OCI-LY1 (cell line): Measurements from ENCODE around the gene CTNND2.

ENCODE experiments used
- H2AFZ ChIP-seq: fragments of 200-600 bp; sonication (generic), shearing (Covaris generic); 2 replicates; pipeline ENCODE4 v1.6.0; 2014; ENCODE audit warnings: antibody characterized with exemption, mild to moderate bottlenecking, low read length
- H3F3A ChIP-seq: fragments of 200-600 bp; sonication (generic), shearing (Covaris generic); 2 replicates; pipeline ENCODE4 v1.6.0; 2014; ENCODE audit warnings: mild to moderate bottlenecking, antibody characterized with exemption, low read length, moderate library complexity; ENCODE audit not compliant: insufficient read depth
- H3K27ac ChIP-seq: fragments of 200-600 bp; sonication (generic); 2 replicates; pipeline ENCODE4 v1.5.1; 2014; ENCODE audit warnings: low read length, mixed run types, mild to moderate bottlenecking, low read depth; ENCODE audit not compliant: poor library complexity, severe bottlenecking
- H3K27me3 ChIP-seq: fragments of 200-600 bp; sonication (generic); 2 replicates; pipeline ENCODE4 v1.6.0; 2014; ENCODE audit warnings: antibody characterized with exemption, mild to moderate bottlenecking, low read length, moderate library complexity; ENCODE audit not compliant: insufficient read depth
- H3K36me3 ChIP-seq: fragments of 200-600 bp; sonication (generic); 2 replicates; pipeline ENCODE4 v1.6.1; 2014; ENCODE audit warnings: mild to moderate bottlenecking, antibody characterized with exemption, low read length, moderate library complexity, mixed read lengths; ENCODE audit not compliant: insufficient read depth
- H3K4me1 ChIP-seq: fragments of 200-600 bp; sonication (generic); 2 replicates; pipeline ENCODE4 v1.5.1; 2014; ENCODE audit warnings: mild to moderate bottlenecking, low read length, moderate library complexity; ENCODE audit not compliant: insufficient read depth, severe bottlenecking
- H3K4me2 ChIP-seq: fragments of 200-600 bp; sonication (generic), shearing (Covaris generic); 2 replicates; pipeline ENCODE4 v1.6.1; 2014; ENCODE audit warnings: low read length
- H3K4me3 ChIP-seq: fragments of 200-600 bp; sonication (generic); 2 replicates; pipeline ENCODE4 v1.5.1; 2014; ENCODE audit warnings: low read length, low read depth, mild to moderate bottlenecking, mixed read lengths; ENCODE audit not compliant: poor library complexity, severe bottlenecking
- H3K79me2 ChIP-seq: fragments of 200-600 bp; shearing (Covaris generic); 2 replicates; pipeline ENCODE4 v1.6.1; 2016; ENCODE audit warnings: mixed run types, low read length, mixed read lengths; ENCODE audit not compliant: insufficient read depth
- H3K9ac ChIP-seq: fragments of 200-600 bp; sonication (generic), shearing (Covaris generic); 2 replicates; pipeline ENCODE4 v1.6.1; 2014; ENCODE audit warnings: mild to moderate bottlenecking, low read length, mixed read lengths
- H3K9me2 ChIP-seq: fragments of 200-600 bp; sonication (generic), shearing (Covaris generic); 2 replicates; pipeline ENCODE4 v1.6.1; 2014; ENCODE audit warnings: low read depth, mild to moderate bottlenecking, low read length, mixed read lengths
- H3K9me3 ChIP-seq: fragments of 200-600 bp; shearing (Covaris generic); 2 replicates; pipeline ENCODE4 v1.6.1; 2014; ENCODE audit warnings: low read length, mixed read lengths
- H4K20me1 ChIP-seq: fragments of 200-600 bp; sonication (generic), shearing (Covaris generic); 2 replicates; pipeline ENCODE4 v1.6.0; 2016; ENCODE audit warnings: mild to moderate bottlenecking, low read length; ENCODE audit not compliant: insufficient read depth
- EZH2 ChIP-seq: fragments of 200-600 bp; sonication (generic), shearing (Covaris generic); IDR thresholded peaks from 2 replicates; pipeline ENCODE4 v1.8.0; 2017; ENCODE audit warnings: borderline replicate concordance, mixed run types, mild to moderate bottlenecking, antibody characterized with exemption, low read length, moderate library complexity, mixed read lengths
- TF ChIP-seq, protein P1 (sequence below): fragments of 200-600 bp; sonication (generic), shearing (Covaris generic); IDR thresholded peaks from 2 replicates; pipeline ENCODE4 v1.5.1; 2017; ENCODE audit warnings: mild to moderate bottlenecking, antibody characterized with exemption, low read length, moderate library complexity, mixed read lengths

CTNND2 gene

DNA sequence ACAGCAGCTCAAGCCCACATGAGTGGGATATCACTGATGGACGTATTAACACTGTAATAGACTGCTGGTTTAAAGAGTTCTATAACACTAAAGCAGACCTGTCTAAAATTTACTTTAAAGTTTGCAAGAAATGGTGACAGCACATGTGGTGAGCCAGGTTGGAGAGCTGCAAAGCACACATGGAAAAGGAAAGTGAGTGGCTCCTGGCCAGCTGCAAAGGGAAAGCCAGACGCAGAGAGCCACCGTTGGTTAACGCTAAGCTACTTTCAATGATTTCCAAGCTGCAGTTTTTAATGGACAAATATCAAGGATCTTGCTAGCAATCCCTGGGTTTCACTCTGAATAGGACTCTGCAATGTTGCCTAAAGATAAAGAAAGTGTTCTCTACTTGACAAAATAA is 89.9 kb downstream of the CTNND2 start:
- no peak overlapping the region for H3K27ac ChIP-seq
- no peaks in the 10 kb centered on the region for H3K4me1 ChIP-seq
- no peak overlapping the region for H3K4me3 ChIP-seq
- H4K20me1 ChIP-seq = no peaks in the 10 kb centered on the region
- no peaks in the 10 kb centered on the region for H3F3A ChIP-seq
- no peak overlapping the region for H3K4me2 ChIP-seq
- H3K27me3 ChIP-seq = no peaks in the 10 kb centered on the region
- TF ChIP-seq, protein P1, sequence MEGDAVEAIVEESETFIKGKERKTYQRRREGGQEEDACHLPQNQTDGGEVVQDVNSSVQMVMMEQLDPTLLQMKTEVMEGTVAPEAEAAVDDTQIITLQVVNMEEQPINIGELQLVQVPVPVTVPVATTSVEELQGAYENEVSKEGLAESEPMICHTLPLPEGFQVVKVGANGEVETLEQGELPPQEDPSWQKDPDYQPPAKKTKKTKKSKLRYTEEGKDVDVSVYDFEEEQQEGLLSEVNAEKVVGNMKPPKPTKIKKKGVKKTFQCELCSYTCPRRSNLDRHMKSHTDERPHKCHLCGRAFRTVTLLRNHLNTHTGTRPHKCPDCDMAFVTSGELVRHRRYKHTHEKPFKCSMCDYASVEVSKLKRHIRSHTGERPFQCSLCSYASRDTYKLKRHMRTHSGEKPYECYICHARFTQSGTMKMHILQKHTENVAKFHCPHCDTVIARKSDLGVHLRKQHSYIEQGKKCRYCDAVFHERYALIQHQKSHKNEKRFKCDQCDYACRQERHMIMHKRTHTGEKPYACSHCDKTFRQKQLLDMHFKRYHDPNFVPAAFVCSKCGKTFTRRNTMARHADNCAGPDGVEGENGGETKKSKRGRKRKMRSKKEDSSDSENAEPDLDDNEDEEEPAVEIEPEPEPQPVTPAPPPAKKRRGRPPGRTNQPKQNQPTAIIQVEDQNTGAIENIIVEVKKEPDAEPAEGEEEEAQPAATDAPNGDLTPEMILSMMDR = no peak
- no peak for TF ChIP-seq EZH2
- H3K36me3 ChIP-seq = no peaks in the 10 kb centered on the region
- H3K9me2 ChIP-seq = no peaks in the 10 kb centered on the region
- H2AFZ ChIP-seq = no peak overlapping the region
- H3K9me3 ChIP-seq = no peaks in the 10 kb centered on the region
- no peaks in the 10 kb centered on the region for H3K79me2 ChIP-seq
- no peak overlapping the region for H3K9ac ChIP-seq

DNA sequence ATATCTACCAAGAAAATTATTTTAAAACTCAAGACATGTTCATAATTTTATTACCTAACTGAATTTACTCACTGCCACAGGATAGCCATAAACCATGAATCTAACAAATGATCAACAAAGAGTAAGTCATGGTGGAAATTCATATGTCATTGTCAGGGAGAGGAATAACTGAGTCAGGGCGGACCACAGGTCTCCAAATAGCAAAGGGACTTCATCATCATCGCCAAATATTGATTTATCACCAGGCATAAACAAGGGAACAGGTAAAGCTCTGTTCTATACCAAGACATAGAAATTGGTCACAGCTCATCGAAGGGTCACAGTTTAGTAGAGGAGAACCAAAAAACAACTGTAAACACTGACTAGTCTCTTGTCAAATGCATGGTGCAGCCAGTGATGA is 94.8 kb downstream of the CTNND2 start:
- H3F3A ChIP-seq = no peaks in the 10 kb centered on the region
- TF ChIP-seq, protein P1 = no peak
- TF ChIP-seq EZH2 = no peak

DNA sequence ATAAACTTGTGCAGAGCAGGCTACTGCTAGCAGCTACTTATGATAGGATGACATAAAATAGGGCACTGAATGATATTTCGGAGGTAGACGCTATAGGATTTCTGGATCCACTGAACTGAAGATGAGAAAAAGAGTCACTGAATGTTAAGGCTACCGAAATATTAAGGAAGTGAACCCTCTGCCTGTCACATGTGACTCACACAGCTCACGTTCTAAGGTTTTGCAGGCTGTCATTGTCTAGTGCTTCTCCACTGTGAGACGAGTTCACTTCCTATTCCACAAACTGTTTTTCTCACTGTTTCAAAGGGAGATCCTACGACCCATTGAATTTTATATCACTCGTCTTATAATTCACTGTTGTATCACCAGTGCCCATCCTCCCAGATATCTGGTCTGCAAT is 100.8 kb downstream of the CTNND2 start:
- Histone ChIP-seq H3K9me3 (no peaks in the 10 kb centered on the region), H3K79me2 (no peaks in the 10 kb centered on the region), H3K4me3 (no peak overlapping the region), H4K20me1 (no peaks in the 10 kb centered on the region), H3F3A (no peaks in the 10 kb centered on the region), H3K36me3 (no peaks in the 10 kb centered on the region), H3K9ac (no peak overlapping the region), H3K27me3 (no peaks in the 10 kb centered on the region), H2AFZ (no peak overlapping the region), H3K27ac (no peak overlapping the region), H3K4me1 (no peaks in the 10 kb centered on the region), H3K4me2 (no peak overlapping the region), H3K9me2 (no peaks in the 10 kb centered on the region)
- no peak for TF ChIP-seq EZH2
- TF ChIP-seq, protein P1 = no peak

More for the DNA sequence above, 94.8 kb downstream of the CTNND2 start:
- Histone ChIP-seq H3K27ac (no peak overlapping the region), H3K9ac (no peak overlapping the region), H3K36me3 (no peaks in the 10 kb centered on the region), H4K20me1 (no peaks in the 10 kb centered on the region), H3K4me3 (no peak overlapping the region), H3K27me3 (no peaks in the 10 kb centered on the region), H3K9me3 (no peaks in the 10 kb centered on the region), H3K9me2 (no peaks in the 10 kb centered on the region), H3K4me2 (no peak overlapping the region), H3K79me2 (no peaks in the 10 kb centered on the region), H3K4me1 (no peaks in the 10 kb centered on the region), H2AFZ (no peak overlapping the region)
